GM12801 (cell line): ENCODE data around the gene MTX1.

ENCODE experiments used
- CTCF ChIP-seq: IDR thresholded peaks from one replicate; pipeline ENCODE4 v1.5.1; 2011; ENCODE audit warnings: control low read depth; ENCODE audit not compliant: insufficient read length; ENCODE audit errors: extremely low read depth

Gene MTX1

GRCh38 chr1:155241841-155242264 is 33.4 kb downstream of the MTX1 start:
- no peak for TF ChIP-seq CTCF

GRCh38 chr1:155242805-155243358 is 34.4 kb downstream of the MTX1 start:
- TF ChIP-seq CTCF: no peak

- no peak for TF ChIP-seq CTCF
These were observed 36.1 kb downstream of the MTX1 start for GRCh38 chr1:155244368-155245162.

GRCh38 chr1:155245163-155245524 is 36.6 kb downstream of the MTX1 start:
- TF ChIP-seq CTCF: no peak

GRCh38 chr1:155247667-155248553 is 39.4 kb downstream of the MTX1 start:
- no peak for TF ChIP-seq CTCF

- no peak for TF ChIP-seq CTCF
These were observed 41.7 kb downstream of the MTX1 start for GRCh38 chr1:155250246-155250632.
